Kidney (tissue), 14 donors: ENCODE measurements around the gene IL17B. TPM values are rescaled to one million over a fixed set of nuclear protein-coding genes. Genes with fewer than 3 reads are reported as not detected.
A peak's percentile ranks its signal among the peaks of the same experiment; 100 is the strongest.

Experiments used
- DNase-seq, 5 donors: peaks; one replicate each; pipeline ENCODE4 v3.0.0-alpha.2; 2013 to 2020
- FAIRE-seq: peaks from 2 replicates; lab custom pipeline; 2012; peaks lifted over from hg19 to GRCh38; lab: Jason Lieb, UNC
- H3K27ac ChIP-seq, 2 donors: one replicate each; pipeline ENCODE4 v1.7.0; 2013; ENCODE audit warnings: low read depth in 2 of 2, low read length in 2 of 2, inconsistent platforms in 1 of 2
- H3K27me3 ChIP-seq: one replicate; pipeline ENCODE4 v1.7.1; 2013; ENCODE audit warnings: low read length, inconsistent platforms; ENCODE audit not compliant: control insufficient read depth, insufficient read depth
- H3K36me3 ChIP-seq, 3 donors: one replicate each; pipeline versions ENCODE4 v1.7.0 to v1.7.1; 2013; ENCODE audit warnings: low read length in 3 of 3, control low read depth in 1 of 3, inconsistent platforms in 1 of 3; ENCODE audit not compliant: insufficient read depth in 3 of 3, control insufficient read depth in 2 of 3
- H3K4me1 ChIP-seq, 3 donors: one replicate each; pipeline versions ENCODE4 v1.7.0 to v1.7.1; 2013; ENCODE audit warnings: low read length in 3 of 3, inconsistent platforms in 1 of 3, low read depth in 1 of 3; ENCODE audit not compliant: control insufficient read depth in 2 of 3, insufficient read depth in 2 of 3
- H3K4me3 ChIP-seq, 3 donors: one replicate each; pipeline versions ENCODE4 v1.7.0 to v1.8.1; 2013; ENCODE audit warnings: low read length in 3 of 3, control low read depth in 1 of 3, inconsistent platforms in 1 of 3
- H3K9ac ChIP-seq, 3 donors: one replicate each; pipeline versions ENCODE4 v1.7.0 to v1.7.1; 2013; ENCODE audit warnings: low read length in 3 of 3, control low read depth in 1 of 3, inconsistent platforms in 1 of 3
- H3K9me3 ChIP-seq, 3 donors: one replicate each; pipeline versions ENCODE4 v1.7.0 to v1.7.1; 2013; ENCODE audit warnings: low read length in 3 of 3, control low read depth in 1 of 3, inconsistent platforms in 1 of 3; ENCODE audit not compliant: control insufficient read depth in 2 of 3, insufficient read depth in 1 of 3
- CTCF ChIP-seq: IDR thresholded peaks from 3 replicates; pipeline ENCODE4 v1.5.1; 2012; ENCODE audit warnings: mild to moderate bottlenecking, moderate library complexity, borderline replicate concordance; ENCODE audit not compliant: insufficient read depth; ENCODE audit errors: extremely low read depth
- intact Hi-C: fragments of 100-400 bp; cut with DNase I; formaldehyde crosslinking; loops from one replicate; pipeline ENCODE4 v1.11.1; 2022
- polyA plus RNA-seq: library from polyadenylated mRNA; stranded (reverse); fragments of 350-450 nt; fragmentation: Illumina TruSeq; extraction: RNeasy Lipid Tissue Mini Kit (QIAGEN cat#74804); gene quantifications from one replicate; pipeline ENCODE4 v1.2.3, GENCODE V29; 2014; ENCODE audit warnings: low read depth, low replicate concordance; ENCODE audit not compliant: insufficient read depth
- total RNA-seq: library from RNA; stranded (reverse); fragmentation: NEBNext Ultra II Directional; extraction: Animal tissue kit (Norgen Biotek cat#: 25700); gene quantifications from one replicate; pipeline ENCODE4 v1.2.1, GENCODE V29; 2021
- donor health status: control.
- donor health status: control.
- donor health status: control.
- donor health status: control.
- donor health status: control.
- donor health status: DM: yes; HTN: yes; CAD: no.
- donor health status: Normal renal cell carcinoma (clear cell type).

Gene IL17B
- total and polyA plus RNA-seq, 2 donors from 2014 or later, result 1.4 to 4.7 TPM

DNA sequence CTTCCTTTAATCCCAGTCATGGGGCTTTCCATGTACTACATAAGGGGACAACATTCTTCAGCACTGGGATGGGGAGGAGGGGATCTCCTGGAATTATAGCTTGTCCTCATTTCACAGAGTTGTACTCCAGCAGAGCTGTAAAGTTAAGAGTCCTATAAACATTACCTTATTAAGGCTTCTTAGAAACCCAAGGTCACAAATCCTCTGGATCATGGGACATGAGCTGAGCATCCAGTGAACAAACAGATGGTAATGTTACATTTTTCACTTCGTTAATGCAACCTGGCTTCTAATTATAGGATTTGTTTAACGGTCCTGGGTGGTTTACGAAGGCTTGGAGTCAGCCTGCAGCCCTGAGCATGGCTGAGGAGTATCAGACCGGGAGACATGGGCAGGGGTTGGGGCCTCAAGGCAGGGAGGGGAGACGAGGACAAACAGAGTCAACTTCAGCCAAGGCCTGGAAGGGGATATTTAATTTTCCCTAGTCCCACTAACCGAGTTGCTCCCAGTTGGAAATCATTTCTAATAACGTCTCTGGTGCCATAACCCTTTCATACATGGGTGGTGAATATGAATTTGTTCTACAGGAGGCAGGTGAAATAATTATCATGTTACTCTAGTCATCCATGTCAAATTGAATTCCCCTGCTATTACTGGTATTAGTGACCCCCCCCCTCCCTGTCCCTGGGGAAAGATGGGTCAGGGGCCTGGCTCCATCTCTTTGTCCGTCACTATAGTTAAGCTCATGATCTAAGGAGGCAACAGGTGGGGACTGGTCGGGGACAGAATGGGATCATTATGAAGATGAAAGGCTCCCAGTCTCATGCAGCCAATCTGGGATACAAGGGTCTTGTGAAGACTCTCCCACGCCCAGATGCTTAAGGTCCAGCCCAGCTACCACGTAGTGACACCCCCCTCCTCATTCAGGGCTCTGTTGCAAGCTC lies 10.7 kb upstream of the IL17B start:
- Histone ChIP-seq H3K4me3 (no peak overlapping the region), H3K9me3 (no peaks in the 10 kb centered on the region), H3K36me3 (no peaks in the 10 kb centered on the region), H3K9ac (no peak overlapping the region), H3K4me1 (peaks cover 0 to 5% (median 0%) of the 10 kb centered on the region in 3 donors), H3K27ac (no peak overlapping the region), H3K27me3 (no peaks in the 10 kb centered on the region)
- TF ChIP-seq CTCF, result no peak
- DNase-seq (no peak), FAIRE-seq (no peak)
- intact Hi-C loops, result no loop called here

DNA sequence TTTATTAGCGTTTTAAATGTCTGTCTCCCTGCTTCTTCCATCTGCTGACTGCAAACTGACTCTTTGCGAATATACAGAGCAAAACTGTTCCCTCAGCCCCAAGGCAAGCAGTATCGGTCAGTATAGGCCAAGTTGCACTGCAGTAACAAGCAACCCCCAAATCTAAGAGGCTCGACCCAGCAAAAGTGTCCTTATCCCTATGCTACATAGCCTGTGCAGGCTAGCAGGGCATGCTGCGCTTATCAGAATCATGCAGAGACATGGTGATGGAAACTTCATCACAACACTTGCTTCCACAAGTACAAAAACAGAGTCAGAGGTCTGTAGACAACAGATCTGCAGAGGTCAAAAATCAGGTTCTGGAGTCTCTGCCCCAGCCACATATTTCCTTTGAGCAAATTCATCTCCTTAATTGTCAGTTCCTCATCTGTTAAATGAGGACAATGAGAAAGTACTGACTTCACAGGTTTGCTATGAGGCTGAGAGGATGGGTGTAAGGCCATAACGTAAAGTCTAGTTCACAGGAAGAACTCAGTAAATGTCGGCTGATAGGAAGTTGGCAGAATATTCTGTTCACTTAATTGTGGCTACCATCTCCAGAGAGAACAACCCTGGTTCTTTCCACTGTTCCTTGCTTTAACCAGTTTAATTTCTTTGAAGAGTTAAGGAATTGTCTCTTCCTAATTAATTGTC lies 9.6 kb upstream of the IL17B start:
- intact Hi-C loops, result no loop called here

GRCh38 chr5:149387982-149388381 lies 8.9 kb upstream of the IL17B start:
- DNase-seq (no peak), FAIRE-seq (no peak)
- Histone ChIP-seq H3K36me3 (no peaks in the 10 kb centered on the region), H3K9me3 (no peaks in the 10 kb centered on the region), H3K27ac (peak overlapping the region in 1 of 2 donors; percentile 72), H3K4me1 (peaks cover 0 to 9% (median 2%) of the 10 kb centered on the region in 3 donors), H3K4me3 (no peak overlapping the region), H3K9ac (no peak overlapping the region), H3K27me3 (no peaks in the 10 kb centered on the region)
- TF ChIP-seq CTCF, result no peak
- intact Hi-C loops, result no loop called here

More for the DNA sequence above, 9.6 kb upstream of the IL17B start:
- Histone ChIP-seq H3K4me1 (peaks cover 0 to 5% (median 0%) of the 10 kb centered on the region in 3 donors), H3K9ac (no peak overlapping the region), H3K9me3 (no peaks in the 10 kb centered on the region), H3K4me3 (no peak overlapping the region), H3K36me3 (no peaks in the 10 kb centered on the region), H3K27ac (no peak overlapping the region), H3K27me3 (no peaks in the 10 kb centered on the region)
- no peak for FAIRE-seq
- TF ChIP-seq CTCF, result no peak
- no peak for DNase-seq
